ENCODE data around the gene KIF7. TPM values are rescaled to one million over a fixed set of nuclear protein-coding genes. Genes with fewer than 3 reads are reported as not detected.

Gene KIF7
- total and polyA plus RNA-seq, 2 of the 4 experiments (the other 2 are of a cell fraction), result 5.0 to 9.0 TPM

DNA sequence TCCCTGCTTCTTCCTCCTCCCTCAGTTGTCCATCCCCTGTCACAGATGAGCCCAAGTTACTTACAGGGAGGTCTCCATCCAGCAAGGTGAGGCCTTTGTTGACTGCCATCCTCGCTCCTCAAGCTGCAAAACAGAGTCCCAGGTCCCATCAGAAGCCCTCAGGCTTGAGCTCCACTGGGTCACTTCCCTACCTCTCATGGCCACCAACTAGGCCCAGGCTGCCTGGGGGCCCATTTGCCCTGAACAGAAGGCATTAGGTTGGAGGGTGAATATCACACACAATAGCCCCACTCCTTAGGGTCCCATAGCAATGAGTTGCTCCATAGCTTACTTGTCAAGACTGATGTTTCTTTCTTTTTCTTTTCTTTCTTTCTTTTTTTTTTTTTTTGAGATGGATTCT, 22.1 kb upstream of the KIF7 start:
- H3K36me3 ChIP-seq (ENCODE audit: control insufficient read depth, insufficient read depth, low read length), result no peaks in the 10 kb centered on the region

More for the DNA sequence above, 22.1 kb upstream of the KIF7 start:
- H3K9ac ChIP-seq (ENCODE audit: low read depth, low read length), result no peak overlapping the region
- BruUV-seq (replicated peaks), result no TSS peak
- no peak overlapping the region for H4K91ac ChIP-seq (ENCODE audit: insufficient read depth, low read depth, low read length)
- no peak overlapping the region for H2AFZ ChIP-seq (replicated peaks; ENCODE audit: low read length, poor library complexity)
- no peaks in the 10 kb centered on the region for H3K79me1 ChIP-seq (ENCODE audit: low read depth in 1 of 2, low read length in 2 of 2)
- H2BK15ac ChIP-seq (ENCODE audit: low read depth, low read length), result no peak overlapping the region
- no peak overlapping the region for H3K56ac ChIP-seq (ENCODE audit: extremely low read depth, insufficient read depth, low read length)
- in situ Hi-C loops (cut with MboI; ENCODE audit: low sequenced_read_pairs) (no loop called here), dilution Hi-C loops (cut with HindIII; ENCODE audit: low sequenced_read_pairs, unreplicated experiment) (no loop called here), intact Hi-C loops (cut with micrococcal nuclease) (no loop called here)
- no peak overlapping the region for H3K18ac ChIP-seq (ENCODE audit: low read depth, low read length)
- ChIA-PET CTCF (no interaction called here), POLR2A (ENCODE audit: unreplicated experiment) (no interaction called here)
- TF ChIP-seq MXI1 (IDR thresholded peaks at IDR 0.05; ENCODE audit: borderline replicate concordance, low read depth, low read length) (no peak), RFX5 (IDR thresholded peaks at IDR 0.05; ENCODE audit: low read depth, low read length) (no peak), NFE2L2 (IDR thresholded peaks at IDR 0.05; ENCODE audit: low read depth, low read length) (no peak), MAZ (IDR thresholded peaks at IDR 0.05; ENCODE audit: borderline replicate concordance, low read depth, low read length) (no peak), BHLHE40 (IDR thresholded peaks at IDR 0.05; ENCODE audit: low read depth, low read length) (no peak), RCOR1 (IDR thresholded peaks at IDR 0.05; ENCODE audit: insufficient replicate concordance, low read length) (no peak), SMC3 (IDR thresholded peaks at IDR 0.05; ENCODE audit: low read depth, low read length) (no peak), ELK1 (IDR thresholded peaks at IDR 0.05; ENCODE audit: borderline replicate concordance, low read depth, low read length) (no peak), CHD1 (IDR thresholded peaks at IDR 0.05; ENCODE audit: low read depth, low read length) (no peak), CEBPB (IDR thresholded peaks at IDR 0.05; ENCODE audit: low read depth, low read length) (no peak), RAD21 (IDR thresholded peaks at IDR 0.05; ENCODE audit: low read length) (no peak), FOS (IDR thresholded peaks at IDR 0.05; ENCODE audit: low read depth, low read length) (no peak), POLR2A (IDR thresholded peaks at IDR 0.05; ENCODE audit: low read depth, low read length) (no peak), MAFK (IDR thresholded peaks at IDR 0.05; ENCODE audit: low read depth, low read length) (no peak)
- TF ChIP-seq, protein P1, sequence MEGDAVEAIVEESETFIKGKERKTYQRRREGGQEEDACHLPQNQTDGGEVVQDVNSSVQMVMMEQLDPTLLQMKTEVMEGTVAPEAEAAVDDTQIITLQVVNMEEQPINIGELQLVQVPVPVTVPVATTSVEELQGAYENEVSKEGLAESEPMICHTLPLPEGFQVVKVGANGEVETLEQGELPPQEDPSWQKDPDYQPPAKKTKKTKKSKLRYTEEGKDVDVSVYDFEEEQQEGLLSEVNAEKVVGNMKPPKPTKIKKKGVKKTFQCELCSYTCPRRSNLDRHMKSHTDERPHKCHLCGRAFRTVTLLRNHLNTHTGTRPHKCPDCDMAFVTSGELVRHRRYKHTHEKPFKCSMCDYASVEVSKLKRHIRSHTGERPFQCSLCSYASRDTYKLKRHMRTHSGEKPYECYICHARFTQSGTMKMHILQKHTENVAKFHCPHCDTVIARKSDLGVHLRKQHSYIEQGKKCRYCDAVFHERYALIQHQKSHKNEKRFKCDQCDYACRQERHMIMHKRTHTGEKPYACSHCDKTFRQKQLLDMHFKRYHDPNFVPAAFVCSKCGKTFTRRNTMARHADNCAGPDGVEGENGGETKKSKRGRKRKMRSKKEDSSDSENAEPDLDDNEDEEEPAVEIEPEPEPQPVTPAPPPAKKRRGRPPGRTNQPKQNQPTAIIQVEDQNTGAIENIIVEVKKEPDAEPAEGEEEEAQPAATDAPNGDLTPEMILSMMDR (conservative IDR thresholded peaks at IDR 0.05; ENCODE audit: low read depth, low read length), result no peak
- H2AK5ac ChIP-seq (ENCODE audit: low read depth, low read length), result no peak overlapping the region
- no peak for ATAC-seq (ENCODE audit: low read depth)
- H3K9me1 ChIP-seq (ENCODE audit: insufficient read depth, low read length), result 0 out of 2 replicates have a peak, but pooled peaks cover 6% of the 10 kb centered on the region
- 43% methylated on average over 1 of the region's 1 CpG; no CpG with 5 or more reads in 1 of the 2 experiments for WGBS, 2 experiments (ENCODE audit: extremely low coverage in 2 of 2, insufficient read length in 1 of 2)
- no peak overlapping the region for H3K27ac ChIP-seq (ENCODE audit: insufficient read depth, low read length)
- H3K9me3 ChIP-seq (ENCODE audit: control insufficient read depth, insufficient read depth, low read length), result no peaks in the 10 kb centered on the region
- no peak overlapping the region for H4K8ac ChIP-seq (ENCODE audit: low read depth in 2 of 2, low read length in 2 of 2)
- no peak overlapping the region for H3K23ac ChIP-seq (ENCODE audit: low read depth, low read length)
- H3K4me2 ChIP-seq (ENCODE audit: low read depth, low read length), result no peak overlapping the region
- no peaks in the 10 kb centered on the region for H4K20me1 ChIP-seq (ENCODE audit: insufficient read depth, low read length)
- no peak for DNase-seq
- no peak overlapping the region for H3K14ac ChIP-seq (replicated peaks; ENCODE audit: low read depth, low read length)
- H3K27me3 ChIP-seq (ENCODE audit: control insufficient read depth, insufficient read depth, low read length), result no peaks in the 10 kb centered on the region
- no peak overlapping the region for H4K5ac ChIP-seq (ENCODE audit: low read depth, low read length)
- H2BK5ac ChIP-seq (ENCODE audit: low read depth, low read length, poor library complexity, severe bottlenecking), result no peak overlapping the region
- no peak overlapping the region for H2AK9ac ChIP-seq (replicated peaks; ENCODE audit: low read depth, low read length, poor library complexity)
- no peak overlapping the region for H3K4ac ChIP-seq (ENCODE audit: low read depth, low read length)
- no peak overlapping the region for H2BK120ac ChIP-seq (ENCODE audit: low read depth, low read length)
- no peak overlapping the region for H3K4me3 ChIP-seq (ENCODE audit: insufficient read depth, low read depth, low read length)
- peaks cover 2% of the 10 kb centered on the region; the same call in 1 of the 2 replicates for H3K4me1 ChIP-seq (ENCODE audit: control insufficient read depth, insufficient read depth, low read length)
- no peak overlapping the region for H2BK20ac ChIP-seq (ENCODE audit: low read depth, low read length)
